GM20431 (cell line): ENCODE data around the gene CLDN24.
"Not testable (repeated sequence)": the region's sequence is repeated elsewhere in the genome, so short reads cannot be mapped to it uniquely, and the experiment has no call there.

Source experiments
- in situ Hi-C: fragments of 300-500 bp; cut with MseI, MboI; formaldehyde crosslinking; loops from one replicate; pipeline ENCODE4 v1.15.0; 2020; ENCODE audit warnings: low sequenced_read_pairs; ENCODE audit not compliant: unreplicated experiment

The CLDN24 gene

DNA sequence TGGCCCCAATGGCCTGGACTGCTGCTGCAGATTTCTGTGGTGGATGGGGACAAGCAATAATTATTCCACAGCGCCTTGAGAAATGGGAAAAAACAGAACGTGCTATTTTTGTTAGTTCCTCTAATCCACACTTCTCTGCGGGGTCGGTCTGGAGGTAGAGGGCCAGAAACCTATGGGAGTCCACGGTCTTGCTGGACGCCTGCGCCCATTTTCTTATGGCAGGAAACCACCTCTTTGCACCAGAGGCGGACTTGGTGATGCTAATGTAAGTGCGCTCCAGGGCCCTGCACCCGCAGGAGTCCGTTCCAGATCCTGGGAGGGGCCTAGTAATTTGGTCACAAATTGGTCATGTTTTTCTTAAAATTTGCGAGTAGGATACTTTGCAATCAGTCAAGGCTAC lies 25.9 kb upstream of the CLDN24 start:
- in situ Hi-C loops, result no loop called here

DNA sequence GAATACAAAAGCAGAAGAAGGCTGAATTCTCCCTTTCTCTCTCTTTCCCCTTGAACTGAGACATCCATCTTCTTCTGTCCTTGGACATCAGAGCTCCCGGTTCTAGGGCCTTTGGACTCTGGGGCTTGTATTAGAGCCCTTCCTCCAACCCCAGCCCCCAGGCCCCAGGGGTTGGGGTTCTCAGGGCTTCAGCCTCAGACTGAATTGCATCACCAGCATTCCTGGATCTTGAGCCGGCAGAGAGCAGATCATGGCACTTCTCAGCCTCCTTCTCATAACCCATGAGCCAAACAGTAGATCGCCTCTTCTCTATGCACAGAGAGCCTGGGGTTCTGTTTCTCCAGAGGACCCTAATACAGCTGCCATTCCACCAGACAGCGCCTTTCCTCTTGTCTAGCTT lies 25.3 kb upstream of the CLDN24 start:
- in situ Hi-C loops, result no loop called here

DNA sequence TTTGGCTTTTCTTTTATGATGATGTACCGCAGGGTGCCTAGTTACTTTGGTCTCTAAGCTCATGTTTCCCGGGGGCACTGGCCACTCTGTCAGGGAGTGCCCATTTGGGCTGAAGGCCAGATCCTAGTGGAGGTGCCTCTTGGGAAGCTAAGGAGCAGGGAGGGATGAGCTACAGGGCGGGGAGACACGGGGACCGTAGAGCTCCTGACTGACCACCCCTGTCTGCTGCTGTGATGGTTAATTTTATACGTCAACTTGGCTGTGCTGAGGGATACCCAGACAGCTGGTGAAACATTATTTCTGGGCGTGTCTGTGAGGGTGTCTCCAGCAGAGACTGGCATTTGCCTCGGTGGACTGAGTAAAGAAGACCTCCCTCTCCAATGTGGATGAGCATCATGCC lies 24.9 kb upstream of the CLDN24 start:
- in situ Hi-C loops, result no loop called here

DNA sequence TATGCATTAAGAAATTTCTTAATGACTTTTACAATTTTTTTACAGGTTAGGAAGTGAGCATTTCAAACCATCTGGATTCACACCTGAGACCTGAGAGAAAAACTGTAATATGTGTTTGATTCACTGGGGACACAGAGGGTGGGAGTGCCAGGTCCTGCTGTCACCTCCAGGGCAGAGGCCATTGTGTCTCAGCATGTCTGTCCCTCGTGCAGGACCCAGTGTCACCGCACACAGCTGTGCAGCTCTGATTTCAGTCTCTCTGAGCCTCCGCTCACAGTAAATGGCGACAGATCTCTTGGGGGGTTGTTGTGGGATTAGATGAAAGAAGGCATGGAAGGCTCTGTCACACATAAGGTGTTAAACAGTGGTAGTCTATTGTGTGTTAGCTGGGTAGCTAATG lies 23.0 kb upstream of the CLDN24 start:
- in situ Hi-C loops, result no loop called here

DNA sequence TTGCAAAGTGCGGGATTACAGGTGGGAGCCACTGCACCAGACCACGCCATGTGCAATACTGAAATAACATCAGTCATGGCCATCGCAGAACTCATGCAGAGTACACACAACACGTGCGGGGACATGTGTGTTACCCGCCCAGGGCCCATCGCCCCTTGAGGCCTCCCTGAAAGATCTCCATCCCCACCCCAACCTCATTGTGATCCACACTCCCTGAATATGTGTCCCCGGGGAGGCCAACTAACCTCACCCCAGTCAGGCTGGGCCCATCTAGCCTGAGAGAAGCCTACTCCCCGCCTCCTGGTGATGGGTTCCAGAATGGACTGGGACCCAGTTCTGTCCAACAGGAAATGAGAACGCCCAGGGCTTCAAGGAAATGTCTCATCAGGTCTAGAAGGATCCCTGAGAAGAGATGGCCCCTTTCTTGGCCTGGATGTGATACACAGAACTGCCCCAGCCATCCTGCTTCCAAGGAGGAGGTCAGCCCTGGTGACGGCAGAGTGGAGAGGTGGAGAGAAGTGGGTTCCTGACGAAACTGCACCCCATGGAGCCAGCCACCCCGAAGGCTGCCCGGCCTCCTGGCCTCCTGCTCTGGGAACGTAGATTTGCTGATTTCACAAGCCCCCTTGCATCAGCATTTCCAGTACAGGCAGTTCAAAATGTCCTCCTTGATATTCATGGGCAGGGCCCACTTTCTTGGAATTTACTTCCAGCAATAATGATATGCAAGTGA lies 22.5 kb upstream of the CLDN24 start:
- in situ Hi-C loops, result no loop called here

DNA sequence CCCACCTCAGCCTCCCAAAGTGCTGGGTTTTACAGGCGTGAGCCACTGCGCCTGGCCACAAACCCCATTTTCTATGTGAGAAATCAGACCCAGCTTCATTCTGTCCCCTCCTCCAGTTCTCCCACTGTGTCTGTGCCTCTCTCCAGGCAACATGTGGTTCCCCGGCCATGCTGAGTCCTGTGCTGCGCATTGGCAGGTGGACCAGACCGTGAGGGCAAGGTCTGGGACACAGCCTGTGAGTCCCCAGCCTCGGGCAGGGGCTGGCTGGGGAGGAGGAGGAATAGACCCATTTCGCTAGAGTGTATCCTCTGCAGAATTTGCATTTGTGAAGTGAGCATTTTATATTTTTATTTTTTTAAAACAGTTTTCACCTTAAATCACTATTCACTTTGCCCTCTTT lies 21.5 kb upstream of the CLDN24 start:
- in situ Hi-C loops, result no loop called here

DNA sequence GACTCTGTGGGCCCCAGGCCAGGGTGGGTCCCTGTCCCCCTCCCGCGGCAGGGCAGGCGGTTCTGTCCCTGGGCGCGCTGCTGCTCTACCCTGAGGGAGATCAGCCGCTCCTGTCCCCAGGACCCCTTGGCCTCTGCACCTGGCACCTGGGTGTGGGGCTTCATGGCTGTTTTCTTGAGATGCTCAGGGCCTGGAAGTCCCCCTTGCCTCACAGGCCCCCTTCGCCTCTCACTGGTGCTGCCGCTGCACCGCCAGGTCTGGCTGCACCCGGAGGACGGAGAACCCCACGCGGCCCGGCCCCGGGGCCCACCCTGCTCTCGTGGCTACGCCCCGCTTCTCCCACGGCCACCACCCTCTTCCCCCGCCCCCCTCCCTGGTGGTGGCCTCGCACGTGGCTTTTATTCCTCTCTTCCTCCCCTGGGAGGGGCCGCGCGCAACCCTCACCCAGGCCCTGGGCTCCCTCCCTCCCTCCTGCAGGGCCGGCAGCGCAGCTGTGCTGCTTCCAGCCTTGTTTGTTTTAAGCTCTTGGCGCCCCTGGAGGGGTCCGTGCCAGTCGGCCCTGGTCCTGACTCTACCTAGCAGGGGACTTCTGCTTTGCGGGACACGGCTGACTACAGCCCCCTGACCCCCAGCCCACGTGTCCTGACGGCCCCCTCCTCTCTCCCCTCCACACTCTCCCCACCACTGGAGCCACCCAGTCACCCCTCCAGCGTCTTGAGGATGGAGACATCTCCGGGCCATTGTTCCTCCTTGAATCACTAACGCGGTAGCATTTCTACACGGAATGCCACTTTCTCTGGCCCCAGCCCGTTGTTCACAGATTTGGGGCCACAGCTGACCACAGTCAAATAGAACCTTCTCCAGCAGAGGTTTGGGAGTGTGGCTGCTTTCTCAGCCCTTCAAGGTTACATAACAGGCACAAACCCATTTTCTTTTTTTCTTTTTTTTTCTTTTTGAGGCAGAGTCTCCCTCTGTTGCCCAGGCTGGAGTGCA lies 20.6 kb upstream of the CLDN24 start:
- in situ Hi-C loops, result no loop called here

DNA sequence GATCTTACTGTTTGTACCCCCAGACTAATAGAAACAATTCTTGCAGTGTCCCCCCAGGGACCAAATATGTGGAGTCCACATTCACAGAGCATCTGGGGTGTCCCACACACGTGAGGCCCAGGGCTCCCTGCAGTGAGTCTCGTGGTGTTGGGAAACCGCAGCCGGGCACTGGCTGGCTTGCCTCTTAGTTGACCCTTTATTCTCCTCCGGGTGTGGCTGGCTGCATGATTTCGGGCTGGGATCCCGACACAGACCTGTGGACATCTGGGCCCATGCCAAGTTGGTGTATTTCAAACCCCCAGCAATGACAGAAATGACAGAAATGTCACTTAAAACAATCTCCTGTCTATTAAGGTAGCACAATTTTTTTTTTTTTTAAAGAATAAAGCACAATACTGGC lies 15.6 kb upstream of the CLDN24 start:
- in situ Hi-C loops, result no loop called here

DNA sequence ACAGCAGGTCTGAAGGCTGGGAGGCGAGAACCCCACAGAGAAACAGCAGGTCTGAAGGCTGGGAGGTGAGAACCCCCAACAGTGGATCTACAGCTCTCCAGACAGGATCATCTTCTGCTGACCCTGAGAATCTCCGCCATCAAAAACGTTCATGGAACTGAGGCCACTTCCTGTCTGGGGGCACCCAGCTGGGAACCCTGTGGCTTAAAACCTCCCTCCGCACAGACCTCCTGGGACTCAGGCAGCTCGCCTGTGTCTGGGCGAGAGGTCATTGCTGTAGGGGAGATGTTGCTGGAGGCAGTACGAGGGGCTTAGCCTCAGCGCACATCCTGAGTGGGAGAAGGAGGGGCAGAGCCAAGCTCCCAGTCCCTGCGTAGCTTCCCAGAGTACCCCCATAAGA lies 15.1 kb upstream of the CLDN24 start:
- in situ Hi-C loops, result no loop called here

DNA sequence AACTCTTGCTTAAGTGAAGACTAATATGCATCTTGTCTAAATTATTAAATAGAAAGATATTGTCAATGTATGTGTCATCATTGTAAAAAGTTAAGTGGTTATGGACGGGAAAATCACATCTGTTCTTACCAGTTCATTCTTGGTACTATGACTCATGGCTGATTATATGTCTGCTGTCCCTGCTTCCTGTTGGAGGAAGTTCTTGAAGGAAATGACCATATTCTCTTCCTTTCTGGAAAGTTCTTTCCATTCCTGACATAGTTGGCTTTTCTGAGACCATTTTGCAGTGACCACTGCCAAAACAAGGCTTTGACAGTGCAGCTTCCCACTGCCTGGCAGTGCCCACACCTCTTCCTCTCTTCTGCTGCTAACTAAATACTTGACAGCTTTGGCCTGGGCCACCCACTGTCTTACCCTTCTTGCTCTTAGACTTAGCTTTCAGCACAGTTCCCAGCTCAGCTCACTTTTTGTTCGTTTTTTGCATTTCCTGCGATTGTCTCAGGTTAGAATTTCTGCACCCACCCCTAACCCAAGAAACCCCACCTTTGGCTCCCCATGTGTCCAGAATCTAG lies 13.2 kb upstream of the CLDN24 start:
- in situ Hi-C loops, result no loop called here

DNA sequence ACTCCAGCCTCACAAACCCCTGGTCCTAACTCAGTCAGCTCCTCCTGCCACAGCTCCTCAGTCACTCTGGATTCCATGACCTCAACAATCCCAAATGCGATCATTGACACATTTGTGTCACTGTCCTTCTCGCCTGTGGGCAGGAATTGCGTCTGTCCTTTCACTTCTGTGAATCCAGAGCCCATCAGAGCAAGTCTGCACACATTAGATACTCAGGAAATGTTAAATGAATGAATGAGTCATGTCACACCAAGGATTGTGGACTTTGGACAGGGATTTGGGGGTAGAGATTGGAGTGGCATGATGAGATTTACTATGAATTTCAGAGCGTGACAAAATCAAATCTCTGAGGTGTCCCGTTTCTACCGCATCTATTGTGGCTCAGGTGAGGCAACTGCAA lies 11.8 kb upstream of the CLDN24 start:
- in situ Hi-C loops, result no loop called here

DNA sequence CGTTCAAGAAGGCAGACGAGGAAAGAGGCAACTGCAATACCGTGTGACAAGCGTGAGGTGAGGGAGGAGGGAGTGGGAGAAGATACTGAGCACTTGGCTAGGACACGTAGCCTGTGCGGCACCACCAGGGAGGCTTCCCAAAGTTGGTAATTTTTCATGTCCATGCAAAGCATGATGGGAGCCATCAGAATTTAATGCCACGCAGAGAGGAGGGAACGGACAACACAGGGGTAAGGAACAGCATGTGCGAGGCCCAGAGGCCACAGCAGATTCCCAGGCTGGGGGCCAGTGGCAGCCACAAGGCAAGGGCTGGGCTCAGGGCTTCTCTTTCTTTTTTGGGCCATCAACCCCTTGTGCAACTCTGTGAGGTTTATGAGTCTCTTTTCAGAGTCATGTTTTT lies 11.0 kb upstream of the CLDN24 start:
- in situ Hi-C loops, result no loop called here

DNA sequence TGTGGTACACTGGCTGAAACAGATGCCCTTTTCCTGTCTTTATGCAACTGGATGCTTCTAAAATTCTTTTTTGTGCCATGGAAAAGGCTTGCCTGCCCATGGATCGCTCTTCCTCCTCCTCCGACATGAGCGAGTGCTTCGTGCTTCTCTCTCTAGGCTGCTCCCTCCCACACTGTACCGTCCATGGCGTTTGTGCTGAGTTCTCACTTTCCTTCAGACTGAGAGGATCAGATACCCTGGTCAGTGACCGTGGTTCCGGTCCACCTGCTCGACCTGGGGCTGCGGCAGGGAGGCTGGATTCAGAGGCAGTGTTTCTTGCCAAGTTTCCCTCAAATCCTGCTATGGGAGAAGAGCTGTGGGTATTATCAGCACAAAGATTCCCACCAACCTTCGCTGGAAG lies 10.2 kb upstream of the CLDN24 start:
- in situ Hi-C loops, result no loop called here

DNA sequence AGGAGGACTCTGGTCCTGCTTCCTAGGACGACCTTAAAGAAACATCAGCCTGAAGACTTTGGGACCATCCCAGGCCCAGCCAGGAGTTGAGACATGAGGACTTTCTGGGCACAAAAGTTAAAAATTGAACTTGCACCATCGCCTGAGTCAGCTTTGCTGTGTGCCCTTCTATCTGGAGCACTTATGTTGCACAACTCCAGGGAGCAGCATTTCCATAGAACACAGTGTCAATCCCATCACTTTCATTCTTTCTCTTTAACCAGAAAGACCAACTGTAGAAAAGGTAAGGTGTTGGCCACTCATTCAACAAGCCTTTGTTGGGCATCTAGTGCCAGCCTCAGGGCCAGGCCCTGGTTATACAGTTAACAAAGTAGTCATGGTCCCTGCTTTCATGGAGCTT lies 8.6 kb upstream of the CLDN24 start:
- in situ Hi-C loops, result no loop called here

DNA sequence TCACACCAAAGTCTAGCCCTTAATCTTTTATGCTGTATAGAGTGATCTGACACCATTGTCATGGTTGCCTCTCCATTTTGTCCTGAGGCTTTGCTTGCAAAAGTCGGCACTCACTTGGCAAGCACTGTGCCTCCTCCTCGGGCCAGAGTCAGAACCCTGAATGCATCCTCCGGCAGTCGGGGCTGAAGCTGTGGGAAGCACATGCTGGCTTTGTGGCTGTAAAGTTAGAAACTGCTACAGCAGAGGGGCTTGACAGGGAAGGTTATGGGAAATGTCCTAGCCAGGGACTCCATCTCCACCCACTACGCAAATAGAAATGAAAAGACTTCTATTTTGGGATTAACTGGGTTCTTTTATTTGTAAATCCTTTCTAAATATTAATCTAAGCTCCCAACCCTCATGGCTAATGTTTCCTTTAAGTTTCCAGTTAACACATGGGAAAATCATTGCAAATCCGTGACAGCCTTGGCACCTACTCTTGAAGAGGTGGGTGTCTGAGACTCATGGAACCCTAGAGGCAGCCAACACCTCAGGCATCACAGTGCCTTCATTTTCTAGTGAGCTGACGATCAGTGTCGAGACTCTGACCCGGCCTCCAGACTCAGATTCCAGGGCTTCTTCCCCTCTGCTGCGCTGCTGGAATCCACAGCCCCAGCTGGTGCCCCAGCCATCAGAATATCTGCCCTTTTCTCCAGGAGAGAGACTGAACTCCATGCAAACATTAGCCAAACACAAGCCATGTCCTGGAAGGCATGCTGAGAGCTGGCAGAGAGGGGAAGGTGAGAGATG lies 7.9 kb upstream of the CLDN24 start:
- in situ Hi-C loops, result no loop called here

DNA sequence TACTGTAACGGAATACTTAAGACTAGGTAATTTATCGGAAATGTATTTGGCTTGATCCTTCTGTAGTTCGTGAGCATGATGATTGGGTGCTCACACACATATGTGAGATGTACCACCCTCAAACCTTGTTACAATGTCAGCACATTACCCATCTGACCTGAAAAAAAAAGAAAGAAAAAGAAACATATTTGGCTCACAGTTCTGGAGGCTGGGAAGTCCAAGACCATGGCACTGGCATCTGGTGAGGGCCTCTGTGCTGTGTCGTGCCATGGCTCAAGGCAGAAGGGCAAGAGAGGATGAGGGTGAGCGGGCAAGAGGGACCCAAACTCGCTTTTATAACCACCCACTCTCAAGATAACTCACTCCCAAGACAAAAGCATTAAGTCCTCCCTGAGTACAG lies 7.0 kb upstream of the CLDN24 start:
- in situ Hi-C loops, result no loop called here

DNA sequence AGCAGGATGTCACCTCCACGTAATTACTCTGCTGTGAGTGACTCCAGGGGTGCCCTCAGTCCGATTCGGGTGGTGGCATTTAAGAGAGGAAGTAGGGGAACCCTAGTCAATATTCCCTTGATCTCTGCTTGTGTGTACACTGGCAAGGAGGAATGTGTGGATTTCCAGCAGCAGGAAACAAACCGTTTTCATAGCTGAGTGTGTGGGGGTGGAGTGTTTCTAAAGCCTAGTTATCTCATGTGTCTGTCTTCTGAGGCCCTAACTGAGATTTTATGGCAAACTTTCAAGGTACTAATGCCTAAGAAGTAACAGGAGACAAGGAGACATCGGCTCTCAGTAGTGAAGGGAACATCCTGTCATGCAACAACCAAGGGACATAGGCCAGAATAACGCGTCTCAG lies 6.6 kb upstream of the CLDN24 start:
- in situ Hi-C loops, result no loop called here

DNA sequence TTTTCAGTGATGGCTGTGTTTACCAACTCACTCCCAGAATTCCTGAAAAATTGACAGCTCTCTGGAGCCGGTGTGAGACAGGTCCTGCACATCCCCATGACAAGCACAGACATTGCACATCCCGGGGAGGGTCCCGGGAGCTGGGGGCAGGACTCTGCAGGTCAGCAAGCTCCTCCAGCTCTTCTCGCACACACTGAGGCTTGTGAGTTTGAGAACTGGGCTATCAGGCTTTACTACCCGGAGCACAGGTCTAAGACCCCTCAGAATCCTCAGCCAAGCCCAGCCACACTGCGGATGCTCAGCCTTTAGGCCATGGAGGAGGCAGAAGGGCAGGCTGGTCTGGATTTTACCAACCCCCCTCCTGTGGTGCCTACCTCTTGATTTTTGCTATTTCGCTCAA lies 5.6 kb upstream of the CLDN24 start:
- in situ Hi-C loops, result no loop called here

DNA sequence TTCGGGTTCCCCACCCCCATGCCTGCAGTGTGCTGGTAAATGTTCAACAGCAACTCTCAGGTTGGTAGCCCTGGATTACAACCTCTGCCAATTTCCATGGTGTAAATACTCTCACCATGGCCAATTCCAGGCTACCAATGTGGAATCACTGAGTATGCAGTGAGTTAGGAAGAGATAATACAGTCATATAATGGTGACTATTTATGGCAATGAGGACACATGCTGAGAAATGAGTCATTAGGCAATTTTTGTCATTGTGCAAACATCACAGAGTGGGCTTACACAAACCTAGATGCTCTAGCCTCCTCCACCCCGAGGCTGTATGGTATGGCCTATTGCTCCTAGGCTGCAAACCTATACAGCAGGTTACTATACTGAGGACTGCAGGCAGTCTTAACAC lies 4.6 kb upstream of the CLDN24 start:
- in situ Hi-C loops, result no loop called here

DNA sequence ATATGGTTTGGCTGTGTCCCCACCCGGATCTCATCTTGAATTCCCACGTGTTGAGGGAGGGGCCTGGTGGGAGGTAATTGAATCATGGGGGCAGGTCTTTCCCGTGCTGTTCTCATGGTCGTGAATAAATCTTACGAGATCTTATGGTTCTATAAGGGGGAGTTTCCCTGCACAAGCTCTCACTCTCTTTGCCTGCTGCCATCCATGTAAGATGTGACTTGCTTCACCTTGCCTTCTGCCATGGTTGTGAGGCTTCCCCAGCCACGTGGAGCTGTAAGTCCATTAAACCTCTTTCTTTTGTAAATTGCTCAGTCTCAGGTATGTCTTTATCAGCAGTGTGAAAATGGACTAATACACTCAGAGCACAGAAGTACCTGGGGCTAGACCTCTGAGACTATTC lies 4.2 kb upstream of the CLDN24 start:
- in situ Hi-C loops, result not testable (repeated sequence)
